Transverse colon (tissue), 4 donors: ENCODE measurements around the gene LYSET.

Experiments
- CTCF ChIP-seq, 5 experiments: fragments of 200-600 bp in 3 of 5; fragments of 450-650 bp in 2 of 5; sonication (generic) in 3 of 5; IDR thresholded peaks; 1 replicate in 2 of 5; 2 replicates in 3 of 5; pipeline ENCODE4 v1.5.1; 2016 to 2017; ENCODE audit warnings: antibody characterized with exemption in 5 of 5, inconsistent platforms in 3 of 5, mild to moderate bottlenecking in 2 of 5, moderate library complexity in 1 of 5
- EP300 ChIP-seq: sonication (generic); formaldehyde crosslinking; IDR thresholded peaks from one replicate; pipeline ENCODE4 v1.6.1; 2017; ENCODE audit warnings: antibody characterized with exemption, low read depth
- POLR2A ChIP-seq: fragments of 450-650 bp; IDR thresholded peaks from one replicate; pipeline ENCODE4 v1.6.1; 2016; ENCODE audit warnings: antibody characterized with exemption, mild to moderate bottlenecking, moderate library complexity
- POLR2AphosphoS5 ChIP-seq, 3 donors: sonication (generic); formaldehyde crosslinking; IDR thresholded peaks; one replicate each; pipeline ENCODE4 v1.6.1; 2016; ENCODE audit warnings: antibody characterized with exemption in 3 of 3

- TF ChIP-seq CTCF (IDR thresholded peaks at IDR 0.05): no peak
- TF ChIP-seq POLR2AphosphoS5 (IDR thresholded peaks at IDR 0.05): no peak
- no peak for TF ChIP-seq EP300
- no peak for TF ChIP-seq POLR2A
These were observed 16.1 kb downstream of the LYSET start for GRCh38 chr14:93201155-93201704.
